Measurements from ENCODE around the gene LMTK3.

- TF ChIP-seq CTCF (IDR thresholded peaks at IDR 0.05; ENCODE audit: poor library complexity) (no peak), EZH2 (IDR thresholded peaks at IDR 0.05; ENCODE audit: borderline replicate concordance) (no peak), EZH2phosphoT487 (IDR thresholded peaks at IDR 0.05; ENCODE audit: low read depth, severe bottlenecking, unreplicated experiment) (no peak)
Measured at GRCh38 chr19:48473161-48473966, 38.3 kb downstream of the LMTK3 start.

Data from hepatocyte (in vitro differentiated cells).